Right lobe of liver (tissue), 4 donors: ENCODE results near the gene TOR1B.

Experiments used
- POLR2A ChIP-seq: fragments of 450-650 bp; IDR thresholded peaks from one replicate; pipeline ENCODE4 v1.6.1; 2017; ENCODE audit warnings: antibody characterized with exemption, mild to moderate bottlenecking
- TF ChIP-seq, protein P1 (sequence below), 4 donors: fragments of 200-600 bp in 3 of 4; fragments of 450-650 bp in 1 of 4; IDR thresholded peaks; one replicate each; pipeline versions ENCODE4 v1.5.1 to v1.8.0; 2016 to 2022; ENCODE audit warnings: antibody characterized with exemption in 4 of 4, mild to moderate bottlenecking in 2 of 4
- donor health status: DM: no; HTN: no; CAD: no.
- donor health status: DM: no; HTN: no; CAD: no.
- donor health status: DM: no; HTN: yes; CAD: no.

- TF ChIP-seq, protein P1, sequence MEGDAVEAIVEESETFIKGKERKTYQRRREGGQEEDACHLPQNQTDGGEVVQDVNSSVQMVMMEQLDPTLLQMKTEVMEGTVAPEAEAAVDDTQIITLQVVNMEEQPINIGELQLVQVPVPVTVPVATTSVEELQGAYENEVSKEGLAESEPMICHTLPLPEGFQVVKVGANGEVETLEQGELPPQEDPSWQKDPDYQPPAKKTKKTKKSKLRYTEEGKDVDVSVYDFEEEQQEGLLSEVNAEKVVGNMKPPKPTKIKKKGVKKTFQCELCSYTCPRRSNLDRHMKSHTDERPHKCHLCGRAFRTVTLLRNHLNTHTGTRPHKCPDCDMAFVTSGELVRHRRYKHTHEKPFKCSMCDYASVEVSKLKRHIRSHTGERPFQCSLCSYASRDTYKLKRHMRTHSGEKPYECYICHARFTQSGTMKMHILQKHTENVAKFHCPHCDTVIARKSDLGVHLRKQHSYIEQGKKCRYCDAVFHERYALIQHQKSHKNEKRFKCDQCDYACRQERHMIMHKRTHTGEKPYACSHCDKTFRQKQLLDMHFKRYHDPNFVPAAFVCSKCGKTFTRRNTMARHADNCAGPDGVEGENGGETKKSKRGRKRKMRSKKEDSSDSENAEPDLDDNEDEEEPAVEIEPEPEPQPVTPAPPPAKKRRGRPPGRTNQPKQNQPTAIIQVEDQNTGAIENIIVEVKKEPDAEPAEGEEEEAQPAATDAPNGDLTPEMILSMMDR (IDR thresholded peaks at IDR 0.05), result no peak
- TF ChIP-seq POLR2A, result no peak
Observed at GRCh38 chr9:129775448-129775798, 27.6 kb upstream of the TOR1B start.
